ENCODE results near the gene TNFRSF8.
"Not testable (repeated sequence)": the region's sequence is repeated elsewhere in the genome, so short reads cannot be mapped to it uniquely, and the experiment has no call there.

Gene TNFRSF8

DNA sequence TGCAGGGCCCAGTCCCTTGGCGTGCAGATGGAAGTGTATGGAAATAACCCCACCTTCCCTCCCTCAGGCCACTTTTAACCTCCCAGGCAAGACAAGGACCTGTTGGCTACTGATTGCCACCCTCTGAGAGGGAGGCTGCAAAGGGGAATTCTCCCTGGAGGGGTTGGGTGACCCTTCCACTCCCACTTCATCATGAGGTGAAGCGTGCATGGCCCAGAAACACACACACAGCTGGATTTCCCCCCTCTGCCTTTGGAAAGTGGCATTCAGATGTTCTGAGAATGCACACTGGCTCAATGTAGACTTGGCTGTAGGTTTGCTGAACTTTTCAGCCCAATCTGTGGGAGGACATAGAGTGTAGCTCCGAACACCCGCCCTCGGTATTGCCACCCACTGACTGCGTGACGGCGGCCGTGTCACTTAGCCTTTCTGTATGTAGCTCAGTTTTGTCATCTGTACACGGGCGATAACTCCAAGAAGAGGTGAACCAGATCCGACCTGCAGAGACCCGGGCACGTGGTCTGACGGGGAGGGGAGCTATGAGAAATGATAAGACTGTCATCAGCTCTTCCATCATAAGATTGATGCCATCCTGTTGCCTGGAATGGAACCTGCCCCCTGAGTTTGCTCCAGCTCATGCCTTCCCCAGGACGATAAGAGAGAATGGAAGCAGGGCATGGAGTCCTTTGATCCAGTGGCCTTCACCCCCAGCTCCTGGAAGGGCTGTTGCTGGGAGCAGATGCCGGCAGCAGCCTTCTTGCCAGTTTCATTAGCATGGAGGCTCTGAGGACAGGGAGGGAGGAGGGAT, 24.5 kb upstream of the TNFRSF8 start:
- no peak for DNase-seq (ENCODE audit: low read depth)

- no peak for DNase-seq (ENCODE audit: low read depth)
These were observed 24.0 kb upstream of the TNFRSF8 start for GRCh38 chr1:12039164-12039525.

DNA sequence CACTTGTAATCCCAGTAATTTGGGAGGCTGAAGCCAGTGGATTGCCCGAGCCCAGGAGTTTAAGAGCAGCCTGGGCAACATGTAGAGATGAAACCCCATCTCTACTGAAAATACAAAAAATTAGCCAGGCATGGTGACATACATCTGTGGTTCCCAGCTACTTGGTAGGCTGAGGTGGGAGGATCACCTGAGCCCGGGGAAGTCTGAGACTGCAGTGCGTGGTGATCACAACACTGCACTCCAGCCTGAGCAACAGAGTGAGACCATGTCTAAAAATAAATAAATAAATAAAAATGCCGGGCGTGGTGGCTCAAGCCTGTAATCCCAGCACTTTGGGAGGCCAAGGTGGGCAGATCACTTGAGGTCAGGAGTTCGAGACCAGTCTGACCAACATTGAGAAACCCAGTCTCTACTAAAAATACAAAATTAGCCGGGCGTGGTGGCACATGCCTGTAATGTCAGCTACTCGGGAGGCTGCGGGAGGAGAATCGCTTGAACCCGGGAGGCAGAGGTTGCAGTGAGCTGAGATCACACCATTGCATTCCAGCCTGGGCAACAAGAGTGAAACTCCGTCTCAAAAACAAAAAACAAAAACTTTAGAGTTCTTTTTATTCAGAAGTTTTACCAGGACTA, 23.2 kb upstream of the TNFRSF8 start:
- DNase-seq (ENCODE audit: low read depth): not testable (repeated sequence)

GRCh38 chr1:12040457-12041051, 22.5 kb upstream of the TNFRSF8 start:
- DNase-seq (ENCODE audit: low read depth): peak; percentile 71

DNA sequence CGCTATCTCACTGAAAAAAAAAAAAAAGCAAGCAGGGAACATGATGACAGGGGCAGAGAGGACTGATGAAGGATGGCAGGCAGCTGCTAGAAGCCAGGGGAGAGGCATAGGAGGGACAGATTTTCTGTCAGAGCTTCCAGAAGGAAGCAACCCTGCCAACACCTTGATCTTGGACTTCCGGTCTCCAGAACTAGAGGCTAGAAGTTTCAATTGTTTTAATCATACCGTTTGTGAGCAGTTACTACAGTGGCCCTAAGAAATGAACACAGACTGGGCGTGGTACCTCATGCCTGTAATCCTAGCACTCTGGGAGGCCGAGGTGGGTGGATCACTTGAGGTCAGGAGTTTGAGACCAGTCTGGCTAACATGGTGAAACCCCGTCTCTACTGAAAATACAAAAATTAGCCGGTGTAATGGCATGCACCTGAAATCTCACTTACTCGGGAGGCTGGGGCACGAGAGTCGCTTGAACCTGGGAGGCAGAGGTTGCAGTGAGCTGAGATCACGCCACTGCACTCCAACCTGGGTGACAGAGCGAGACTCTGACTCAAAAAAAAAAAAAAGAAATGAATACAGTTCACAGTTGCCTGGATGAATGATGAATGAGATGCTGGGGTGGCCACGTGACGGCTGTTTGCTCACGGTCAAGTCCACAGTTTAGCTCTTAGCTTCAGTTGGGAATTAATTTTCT, 18.8 kb upstream of the TNFRSF8 start:
- DNase-seq (ENCODE audit: low read depth): not testable (repeated sequence)

- no peak for DNase-seq (ENCODE audit: low read depth)
These were observed 16.4 kb upstream of the TNFRSF8 start for GRCh38 chr1:12046749-12047119.

DNA sequence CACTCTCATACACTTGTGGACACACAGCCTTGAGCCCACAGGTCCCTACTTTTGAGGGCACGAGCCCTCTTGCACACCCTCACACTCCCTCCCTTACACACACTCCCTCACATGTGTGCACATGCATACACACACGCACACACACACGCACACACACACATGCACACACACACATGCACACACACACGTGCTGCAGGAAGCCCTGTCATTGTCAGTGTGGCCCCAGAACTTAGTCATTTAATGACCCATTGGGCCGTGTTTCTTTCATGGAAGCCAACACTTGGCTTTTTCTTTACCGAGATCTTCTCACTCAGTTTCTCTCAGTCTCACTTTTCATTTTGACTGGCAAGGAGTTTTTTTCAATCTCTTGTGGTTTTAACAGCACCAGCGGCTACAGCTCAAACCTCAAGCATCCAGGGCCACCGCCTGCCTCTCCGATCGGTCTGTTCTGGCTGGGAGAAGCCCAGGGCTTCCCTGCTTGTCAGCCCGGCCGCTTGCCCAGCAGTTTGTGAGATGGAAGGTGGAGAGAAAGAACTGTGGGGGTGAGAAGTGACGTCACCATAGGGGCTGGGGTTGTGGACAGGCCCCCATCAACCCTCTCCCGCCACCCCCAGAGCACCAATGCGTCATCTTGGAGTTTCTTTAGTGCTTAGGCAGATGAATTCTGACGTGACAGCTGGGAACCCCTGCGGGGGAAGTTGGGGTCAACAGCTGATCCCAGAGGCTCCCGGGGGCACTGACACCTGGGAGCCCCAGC, 15.8 kb upstream of the TNFRSF8 start:
- DNase-seq (ENCODE audit: low read depth): no peak

DNA sequence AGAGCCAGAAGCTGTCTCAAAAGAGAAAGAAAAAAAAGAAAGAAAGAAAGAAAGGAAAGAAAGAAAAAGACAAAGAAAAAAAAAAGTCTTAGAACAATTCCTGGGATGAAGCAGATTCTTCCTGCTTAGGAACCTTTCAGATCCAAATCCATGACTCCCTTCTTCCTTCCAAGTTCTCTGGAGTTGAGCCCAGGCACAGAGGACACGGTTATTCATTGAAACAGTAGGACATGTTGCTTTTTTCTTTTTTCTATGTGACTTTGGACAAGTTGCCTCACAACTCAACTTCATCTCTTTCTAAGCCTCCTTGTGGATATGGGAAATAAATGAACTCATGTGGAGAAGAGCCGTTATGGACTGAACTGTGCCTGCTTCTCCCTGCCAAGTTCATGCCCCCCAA, 14.7 kb upstream of the TNFRSF8 start:
- DNase-seq (ENCODE audit: low read depth): no peak

DNA sequence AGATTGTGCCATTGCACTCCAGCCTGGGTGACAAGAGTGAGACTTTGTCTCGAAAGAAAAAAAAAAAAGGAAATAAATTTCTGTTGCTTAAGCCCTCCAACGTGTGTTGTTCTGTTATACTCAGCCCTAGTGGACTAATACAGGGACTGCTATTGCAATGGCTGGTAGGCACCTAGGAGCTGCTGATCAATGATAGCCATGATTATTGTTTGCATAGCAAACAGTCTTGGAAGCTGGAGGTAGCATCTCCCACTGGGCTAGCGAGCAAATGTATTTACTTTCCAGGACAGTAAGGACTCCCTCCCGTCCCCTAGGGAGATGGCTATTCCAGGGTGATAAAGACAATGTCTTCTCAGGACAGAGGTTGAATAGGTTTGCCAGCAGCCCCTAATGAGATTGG, 13.5 kb upstream of the TNFRSF8 start:
- DNase-seq (ENCODE audit: low read depth): no peak

DNA sequence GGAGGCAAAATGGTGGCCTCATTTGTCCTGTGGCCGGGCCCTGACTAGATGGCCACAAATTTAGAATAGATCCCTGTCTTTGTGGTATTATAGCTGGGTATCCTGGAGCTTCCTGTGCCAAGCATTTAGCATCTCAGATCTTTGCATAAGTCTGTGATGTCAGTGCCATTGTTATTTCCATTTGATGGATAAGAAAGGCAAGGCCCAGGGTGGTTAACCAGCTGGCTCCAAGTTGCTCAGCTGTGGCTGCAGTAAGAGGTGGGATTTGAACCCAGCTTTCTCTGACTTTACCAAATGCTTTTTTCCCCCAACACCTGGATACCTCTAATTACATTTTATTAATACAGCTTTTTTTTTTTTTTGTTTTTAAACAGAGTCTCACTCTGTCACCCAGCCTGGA, 11.7 kb upstream of the TNFRSF8 start:
- no peak for DNase-seq (ENCODE audit: low read depth)

DNA sequence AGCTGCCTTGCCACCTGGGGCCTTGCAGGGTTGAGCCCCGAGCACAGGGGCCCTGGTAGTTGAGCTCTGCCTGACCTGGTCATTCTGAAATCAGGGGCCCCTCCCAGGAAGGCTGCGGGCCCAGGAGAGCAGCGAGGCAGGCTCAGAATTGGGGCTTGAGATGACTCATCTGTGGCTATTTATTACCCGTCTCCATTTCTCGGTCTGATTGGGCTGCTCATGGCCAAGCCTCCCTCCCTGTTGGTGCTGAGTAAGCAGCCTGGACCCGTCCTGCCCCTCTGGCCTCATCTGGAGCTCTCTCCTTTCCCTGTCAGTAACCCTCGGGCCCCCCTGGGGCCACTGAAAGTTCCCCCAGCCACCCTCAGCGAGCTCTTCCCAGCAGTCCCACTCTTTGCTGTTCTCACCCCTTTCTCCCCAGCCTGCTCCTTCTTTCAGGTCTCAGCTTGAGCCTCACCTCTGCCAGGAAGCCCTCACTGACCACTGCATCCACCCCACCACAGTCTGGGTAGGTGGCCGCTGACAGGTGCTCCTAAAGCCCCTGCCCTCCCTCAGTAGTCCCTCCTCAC, 11.0 kb upstream of the TNFRSF8 start:
- peak; percentile 88 for DNase-seq (ENCODE audit: low read depth)

- DNase-seq (ENCODE audit: low read depth): peak; percentile 19
These were observed 10.0 kb upstream of the TNFRSF8 start for GRCh38 chr1:12052997-12053686.

GRCh38 chr1:12053752-12054548, 9.2 kb upstream of the TNFRSF8 start:
- no peak for DNase-seq (ENCODE audit: low read depth)

DNA sequence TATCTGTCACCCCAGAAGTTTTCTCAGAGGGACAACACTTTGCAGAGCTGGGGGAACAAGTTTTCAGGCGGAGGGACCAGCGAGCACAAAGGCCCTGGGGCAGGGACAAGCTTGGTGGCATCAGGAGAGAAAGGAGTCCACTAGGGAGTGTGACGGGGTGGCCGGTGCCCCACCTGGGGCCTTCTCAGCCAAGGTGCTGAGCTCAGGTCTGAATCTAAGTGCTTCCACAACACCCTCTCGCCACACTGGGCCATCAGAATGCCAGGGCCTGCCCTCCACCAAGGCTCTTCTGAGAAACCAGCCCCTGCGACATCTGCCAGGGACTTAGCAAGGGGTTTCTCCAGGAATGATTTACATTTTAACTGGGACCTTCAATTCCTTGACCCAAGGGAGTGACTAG, 7.8 kb upstream of the TNFRSF8 start:
- no peak for DNase-seq (ENCODE audit: low read depth)

DNA sequence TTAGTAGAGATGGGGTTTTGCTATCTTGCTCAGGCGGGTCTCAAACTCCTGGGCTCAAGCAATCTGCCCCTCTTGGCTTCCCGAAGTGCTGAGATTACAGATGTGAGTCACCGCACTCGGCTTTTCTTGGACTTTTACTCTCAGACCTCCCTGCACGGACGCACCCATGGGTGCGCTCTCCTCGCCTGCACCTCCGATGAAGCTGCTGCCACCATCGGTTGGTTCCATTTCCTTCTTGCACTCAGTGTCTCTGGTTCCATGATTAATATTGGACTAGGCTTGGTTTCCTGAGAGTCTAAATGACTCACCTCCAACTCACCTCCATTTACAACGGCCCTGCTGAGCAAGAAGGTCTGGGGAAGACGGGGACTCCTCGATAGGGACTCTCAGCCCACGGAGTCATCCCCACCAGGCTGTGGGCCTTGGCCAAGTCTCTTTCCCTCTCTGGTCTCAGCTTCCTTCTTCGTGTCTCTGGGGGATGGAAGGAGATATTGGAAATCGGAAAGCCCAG, 6.7 kb upstream of the TNFRSF8 start:
- peak; percentile 66 for DNase-seq (ENCODE audit: low read depth)

- peak; percentile 28 for DNase-seq (ENCODE audit: low read depth)
These were observed 5.7 kb upstream of the TNFRSF8 start for GRCh38 chr1:12057382-12057781.

- no peak for DNase-seq (ENCODE audit: low read depth)
These were observed 5.0 kb upstream of the TNFRSF8 start for GRCh38 chr1:12057940-12058687.

DNA sequence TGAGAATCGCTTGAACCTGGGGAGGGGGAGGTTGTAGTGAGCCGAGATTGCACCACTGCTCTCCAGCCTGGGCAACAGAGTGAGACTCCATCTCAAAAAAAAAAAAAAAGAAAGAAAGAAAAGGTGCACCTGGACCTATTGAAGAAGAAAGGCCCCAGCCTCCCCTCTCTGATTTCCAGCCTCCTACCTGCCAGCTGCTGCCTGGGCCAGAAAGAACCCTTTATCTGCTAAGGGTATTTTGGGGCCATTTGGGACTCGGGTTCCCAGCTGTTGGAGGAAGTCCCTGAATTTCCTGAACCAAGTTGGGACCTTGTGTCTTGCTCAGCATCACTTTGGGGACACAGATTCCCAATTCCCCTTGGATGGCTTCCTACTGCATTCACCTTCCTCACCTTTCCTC, 3.9 kb upstream of the TNFRSF8 start:
- no peak for DNase-seq (ENCODE audit: low read depth)

DNA sequence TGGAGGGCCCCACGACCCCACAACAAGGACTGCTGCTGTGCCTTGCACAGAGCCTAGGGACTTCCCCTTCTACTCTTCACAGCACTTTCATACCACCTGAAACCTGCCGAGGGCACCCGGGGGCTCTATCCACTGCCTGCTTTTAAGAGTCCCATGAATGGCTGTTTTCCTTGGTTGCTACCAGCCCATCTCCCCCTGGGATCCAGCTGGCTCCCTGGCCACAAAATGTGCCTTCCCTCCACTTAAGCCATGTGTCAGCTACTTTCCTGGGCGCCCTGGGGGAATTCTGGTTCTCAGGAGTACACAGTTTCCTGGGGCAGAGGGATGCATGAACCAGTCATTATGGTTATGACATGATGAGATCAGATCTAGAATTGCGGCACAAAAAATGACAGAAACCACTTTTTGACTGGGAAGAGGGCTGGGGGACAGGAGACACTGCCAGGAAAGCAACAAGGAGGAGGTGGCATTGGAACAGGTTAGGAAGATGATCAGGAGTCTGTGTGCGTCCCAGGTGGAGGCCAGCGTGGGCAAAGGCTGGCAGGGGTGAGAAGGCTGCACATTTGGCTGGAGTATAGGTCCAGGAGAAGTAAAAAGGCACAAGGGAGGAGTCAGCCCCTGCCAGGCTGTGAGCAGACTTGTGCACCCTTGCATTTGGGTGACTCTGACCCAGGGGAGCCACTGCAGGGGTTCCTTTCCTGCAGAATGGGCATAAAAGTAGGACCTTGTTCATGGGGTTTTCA, 3.2 kb upstream of the TNFRSF8 start:
- DNase-seq (ENCODE audit: low read depth): peak; percentile 29
